Measurements from ENCODE around the gene TREH.

TREH gene

DNA sequence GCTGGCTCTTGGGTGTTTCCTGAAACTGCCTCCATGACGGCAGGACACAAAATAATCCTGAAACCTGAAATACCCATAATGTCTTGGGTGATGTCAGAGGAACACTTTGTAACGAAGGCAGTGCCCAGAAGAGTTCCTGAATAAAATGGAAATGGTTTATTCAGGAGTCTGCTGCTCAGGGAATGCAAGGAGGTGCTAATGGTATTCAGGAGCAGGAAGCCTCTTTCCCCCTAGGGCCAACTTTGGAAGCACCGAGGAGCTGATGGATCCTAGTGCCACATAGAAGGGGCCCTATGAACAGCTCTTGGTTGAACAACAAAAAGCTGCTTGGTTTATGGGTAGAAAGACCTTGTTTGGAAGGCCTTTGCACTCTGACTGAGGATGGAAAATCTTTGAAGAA, 15.5 kb downstream of the TREH start:
- DNase-seq (ENCODE audit: extremely low spot score), result no peak
- ChIA-PET CTCF (interaction anchor here (1.3 to 3.9 kb wide), 2 partner anchors 7 to 25 kb away, joined by 4 to 14 read pairs; no protein-coding TSS in a partner anchor), POLR2A (no interaction called here)
- TF ChIP-seq, protein P1, sequence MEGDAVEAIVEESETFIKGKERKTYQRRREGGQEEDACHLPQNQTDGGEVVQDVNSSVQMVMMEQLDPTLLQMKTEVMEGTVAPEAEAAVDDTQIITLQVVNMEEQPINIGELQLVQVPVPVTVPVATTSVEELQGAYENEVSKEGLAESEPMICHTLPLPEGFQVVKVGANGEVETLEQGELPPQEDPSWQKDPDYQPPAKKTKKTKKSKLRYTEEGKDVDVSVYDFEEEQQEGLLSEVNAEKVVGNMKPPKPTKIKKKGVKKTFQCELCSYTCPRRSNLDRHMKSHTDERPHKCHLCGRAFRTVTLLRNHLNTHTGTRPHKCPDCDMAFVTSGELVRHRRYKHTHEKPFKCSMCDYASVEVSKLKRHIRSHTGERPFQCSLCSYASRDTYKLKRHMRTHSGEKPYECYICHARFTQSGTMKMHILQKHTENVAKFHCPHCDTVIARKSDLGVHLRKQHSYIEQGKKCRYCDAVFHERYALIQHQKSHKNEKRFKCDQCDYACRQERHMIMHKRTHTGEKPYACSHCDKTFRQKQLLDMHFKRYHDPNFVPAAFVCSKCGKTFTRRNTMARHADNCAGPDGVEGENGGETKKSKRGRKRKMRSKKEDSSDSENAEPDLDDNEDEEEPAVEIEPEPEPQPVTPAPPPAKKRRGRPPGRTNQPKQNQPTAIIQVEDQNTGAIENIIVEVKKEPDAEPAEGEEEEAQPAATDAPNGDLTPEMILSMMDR (IDR thresholded peaks at IDR 0.05; ENCODE audit: control extremely low read depth, extremely low read depth, low read depth, missing control alignments), result no peak

DNA sequence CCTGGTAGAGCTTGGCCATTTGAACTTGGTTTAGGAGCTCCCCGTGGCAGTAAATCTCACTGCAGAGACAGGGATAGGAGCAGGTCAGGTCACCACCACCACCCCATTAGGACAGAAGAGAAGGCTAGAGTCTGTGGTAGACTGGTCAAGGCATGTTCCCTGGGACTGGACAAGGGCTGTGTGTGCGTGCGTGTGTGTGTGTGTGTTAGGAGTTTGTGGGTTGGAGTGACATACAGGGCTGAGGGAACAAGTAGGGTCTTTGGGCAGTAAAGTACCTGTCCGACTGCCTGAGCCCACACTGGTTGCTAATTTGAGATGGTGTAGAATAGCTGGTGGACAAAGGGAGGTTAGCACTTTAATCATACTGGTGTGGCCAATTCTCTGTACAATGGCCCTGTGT, 16.1 kb downstream of the TREH start:
- ChIA-PET POLR2A (interaction anchor here (0.5 kb wide), 1 partner anchor 370 kb away, joined by 6 read pairs; no protein-coding TSS in a partner anchor), CTCF (interaction anchor here (1.3 to 3.9 kb wide), 3 partner anchors 8 to 267 kb away, joined by 3 to 14 read pairs (median 4); no protein-coding TSS in a partner anchor)
- TF ChIP-seq, protein P1 (IDR thresholded peaks at IDR 0.05; ENCODE audit: control extremely low read depth, extremely low read depth, low read depth, missing control alignments), result no peak
- DNase-seq (ENCODE audit: extremely low spot score), result no peak

DNA sequence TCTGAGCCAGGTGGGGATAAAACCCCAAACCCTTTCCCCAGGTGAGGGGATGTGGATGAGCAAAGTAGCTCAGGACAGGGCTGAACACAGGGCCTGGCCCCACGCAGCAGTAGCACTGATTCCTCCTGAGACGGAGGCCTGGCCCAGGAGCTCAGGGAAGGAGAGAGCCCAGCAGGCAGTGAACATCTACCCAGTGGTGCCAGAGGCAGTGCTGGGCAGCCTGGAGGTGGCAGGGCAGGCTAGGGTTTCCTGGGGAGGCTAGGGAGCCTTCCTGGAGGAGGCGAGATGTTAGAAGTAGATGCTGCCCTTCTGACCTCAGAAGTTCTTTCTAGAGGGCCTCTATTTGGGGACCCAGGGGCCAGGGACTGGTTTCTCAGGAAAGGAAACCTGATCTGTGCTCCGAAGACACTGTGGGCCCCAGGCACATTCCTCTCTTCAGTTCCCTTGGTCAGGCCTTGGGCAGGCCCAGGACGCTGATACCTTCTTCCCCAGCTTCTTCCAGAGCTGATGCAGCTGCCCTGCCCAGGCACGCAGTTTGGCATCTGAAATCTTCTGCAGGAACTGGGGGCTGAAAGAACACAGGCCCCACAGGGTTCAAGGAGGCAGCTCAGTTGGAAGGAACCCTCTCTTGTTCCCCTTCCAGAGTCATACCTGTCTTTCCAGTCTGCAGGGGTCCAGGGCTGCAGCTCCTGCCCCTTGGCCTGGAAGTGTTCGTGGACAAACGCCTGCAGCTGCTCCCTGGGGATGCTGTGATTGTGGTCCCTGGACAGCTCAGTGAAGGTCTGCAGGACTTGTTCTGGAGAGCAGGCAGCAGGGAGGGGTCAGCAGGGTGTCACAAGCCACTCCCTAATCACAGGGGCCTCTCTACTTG, 16.8 kb downstream of the TREH start:
- CTCF ChIA-PET, result interaction anchor here (1.3 to 3.9 kb wide), 3 partner anchors 9 to 267 kb away, joined by 3 to 14 read pairs (median 4); no protein-coding TSS in a partner anchor

DNA sequence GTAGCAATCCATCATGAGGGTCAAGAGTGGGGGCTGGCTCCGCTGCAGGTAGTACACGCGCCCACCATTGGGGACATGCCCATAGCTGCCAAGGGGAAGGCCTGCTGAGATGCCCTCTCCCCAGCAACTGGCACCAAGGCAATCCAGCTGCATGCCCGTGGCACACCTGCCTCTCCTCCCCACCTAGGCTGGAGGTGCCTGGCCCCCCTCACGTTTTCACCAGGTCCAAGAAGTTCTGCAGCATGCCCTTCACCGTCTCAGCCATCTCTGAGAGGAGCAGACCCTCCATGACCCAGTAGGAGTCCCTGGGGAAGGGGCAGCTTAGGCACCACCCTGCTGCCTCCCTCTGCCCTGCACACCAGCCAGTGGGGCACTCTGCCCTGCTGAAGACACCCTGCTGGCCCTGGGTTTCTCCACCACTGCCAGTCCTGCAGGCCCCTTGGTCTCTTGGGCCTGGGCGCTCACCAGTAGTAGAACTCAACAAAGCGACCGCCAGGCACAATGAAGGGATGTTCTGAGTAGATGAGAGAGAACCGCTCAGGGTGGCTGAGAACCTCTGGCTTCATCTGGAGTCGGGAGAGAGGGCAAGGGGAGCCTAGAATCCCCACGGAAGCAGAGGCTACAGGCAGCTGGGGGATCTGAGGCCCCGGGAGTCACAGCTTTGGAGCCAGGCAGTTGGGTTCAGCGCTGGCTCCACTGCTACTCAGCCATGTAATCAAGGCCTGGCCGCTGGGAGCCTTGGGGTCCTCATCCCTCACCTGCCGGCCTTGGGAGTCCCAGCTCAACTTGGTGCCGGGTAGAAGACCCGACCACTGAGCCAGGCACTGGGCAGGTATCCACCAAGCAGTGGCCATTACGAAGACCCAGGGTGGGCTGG, 17.8 kb downstream of the TREH start:
- TF ChIP-seq, protein P1 (IDR thresholded peaks at IDR 0.05; ENCODE audit: control extremely low read depth, extremely low read depth, low read depth, missing control alignments), result no peak
- no peak for DNase-seq (ENCODE audit: extremely low spot score)
- POLR2A ChIA-PET, result no interaction called here
- CTCF ChIA-PET, result interaction anchor here (1.4 to 5.4 kb wide), 5 partner anchors 7 to 269 kb away, joined by 4 to 34 read pairs (median 8); no protein-coding TSS in a partner anchor

More for the DNA sequence above, 16.8 kb downstream of the TREH start:
- TF ChIP-seq, protein P1 (IDR thresholded peaks at IDR 0.05; ENCODE audit: control extremely low read depth, extremely low read depth, low read depth, missing control alignments), result no peak
- POLR2A ChIA-PET, result interaction anchor here (0.5 kb wide), 1 partner anchor 371 kb away, joined by 6 read pairs; no protein-coding TSS in a partner anchor
- no peak for DNase-seq (ENCODE audit: extremely low spot score)

DNA sequence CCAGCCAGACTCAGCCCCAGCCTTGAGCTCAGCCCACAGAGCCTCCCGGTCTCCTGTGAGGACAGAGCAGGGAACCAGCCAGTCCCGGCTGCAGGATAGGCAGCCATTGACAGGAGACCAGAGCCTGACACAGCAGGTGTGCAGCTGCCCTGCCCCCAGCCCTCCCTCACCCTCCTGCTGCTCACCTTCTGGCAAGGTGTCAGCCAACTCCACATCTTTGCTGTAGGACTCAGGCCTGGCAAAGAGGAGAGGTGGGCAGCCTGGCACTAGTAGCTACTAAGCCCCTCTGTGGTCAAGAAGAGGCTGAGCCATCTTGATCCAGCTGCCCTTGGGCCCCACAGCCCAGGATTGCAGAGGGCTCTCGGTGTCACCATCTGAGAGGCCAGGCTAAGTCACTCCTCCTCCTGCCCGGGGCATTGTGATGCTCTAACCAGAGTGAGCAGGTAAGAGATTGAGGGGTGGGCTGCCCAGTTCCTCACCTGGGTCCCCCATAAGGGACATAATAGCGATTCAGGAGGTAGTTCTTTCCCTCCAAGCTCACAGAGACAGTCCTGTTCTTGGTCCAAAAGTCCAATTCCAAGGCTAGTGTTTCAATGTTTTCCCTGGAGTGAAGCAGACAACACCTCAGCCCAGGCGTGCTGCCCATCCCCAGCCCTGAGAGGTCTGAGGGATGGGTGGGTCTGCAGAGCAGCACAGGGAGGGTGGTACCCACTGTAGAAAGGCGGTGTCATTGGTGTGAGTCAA, 18.6 kb downstream of the TREH start:
- DNase-seq (ENCODE audit: extremely low spot score), result no peak
- ChIA-PET CTCF (interaction anchor here (0.6 to 5.4 kb wide), 18 partner anchors 8 to 337 kb away, joined by 3 to 34 read pairs (median 4); partner anchors contain the start of gene CENATAC), POLR2A (interaction anchor here (0.6 kb wide), 1 partner anchor 726 kb away, joined by 4 read pairs; no protein-coding TSS in a partner anchor)
- TF ChIP-seq, protein P1 (IDR thresholded peaks at IDR 0.05; ENCODE audit: control extremely low read depth, extremely low read depth, low read depth, missing control alignments), result no peak
